GM12801 (cell line): ENCODE measurements around the gene CRYBB2.

ENCODE experiments used
- CTCF ChIP-seq: IDR thresholded peaks from one replicate; pipeline ENCODE4 v1.5.1; 2011; ENCODE audit warnings: control low read depth; ENCODE audit not compliant: insufficient read length; ENCODE audit errors: extremely low read depth

Gene CRYBB2

GRCh38 chr22:25177226-25177625 lies 42.2 kb upstream of the CRYBB2 start:
- no peak for TF ChIP-seq CTCF

GRCh38 chr22:25177895-25178294 lies 41.5 kb upstream of the CRYBB2 start:
- TF ChIP-seq CTCF: no peak

DNA sequence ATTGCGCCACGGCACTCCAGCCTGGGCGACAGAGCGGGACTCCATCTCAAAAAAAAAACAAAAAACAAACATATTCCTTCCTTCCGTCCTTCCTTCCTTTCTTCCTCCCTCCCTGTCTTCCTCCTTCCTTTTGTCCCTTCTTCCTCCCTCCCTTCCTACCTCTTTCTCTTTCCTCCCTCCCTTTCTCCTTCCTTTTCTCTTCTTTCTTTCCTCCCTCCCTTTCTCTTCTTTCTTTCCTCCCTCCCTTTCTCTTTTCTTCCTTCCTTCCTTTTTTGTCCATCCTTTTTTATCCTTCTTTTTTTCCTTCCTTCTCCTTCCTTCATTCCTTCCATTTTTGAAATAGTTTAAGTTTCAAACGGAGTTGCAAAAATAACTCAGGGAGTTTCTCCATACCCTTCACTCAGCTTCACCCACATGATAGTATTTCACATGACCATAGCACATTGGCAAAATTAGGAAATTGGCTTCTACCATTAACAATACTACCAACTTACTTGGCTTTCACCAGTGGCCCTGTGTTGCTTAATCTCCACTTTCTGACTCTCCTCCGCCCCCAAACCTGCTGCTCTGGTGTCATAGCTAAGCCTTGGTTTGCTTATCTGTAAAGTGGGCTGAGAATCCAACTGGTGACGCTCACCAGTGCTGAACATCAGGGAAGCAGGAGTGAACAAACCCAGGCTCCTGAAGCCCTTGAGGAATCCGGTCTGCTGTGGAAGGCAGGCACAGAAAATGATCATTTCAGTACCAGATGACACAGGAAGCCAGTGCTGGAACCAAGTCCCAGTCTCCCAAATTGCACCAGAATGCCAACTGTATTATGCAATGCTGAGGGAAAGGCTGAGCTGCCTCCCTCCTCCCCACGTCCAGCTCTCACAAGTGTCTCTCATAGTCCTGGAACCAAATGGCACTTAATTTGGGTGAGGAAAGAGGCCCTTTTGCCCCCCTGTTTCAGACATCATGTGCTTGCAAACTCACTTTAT lies 37.0 kb upstream of the CRYBB2 start:
- no peak for TF ChIP-seq CTCF

DNA sequence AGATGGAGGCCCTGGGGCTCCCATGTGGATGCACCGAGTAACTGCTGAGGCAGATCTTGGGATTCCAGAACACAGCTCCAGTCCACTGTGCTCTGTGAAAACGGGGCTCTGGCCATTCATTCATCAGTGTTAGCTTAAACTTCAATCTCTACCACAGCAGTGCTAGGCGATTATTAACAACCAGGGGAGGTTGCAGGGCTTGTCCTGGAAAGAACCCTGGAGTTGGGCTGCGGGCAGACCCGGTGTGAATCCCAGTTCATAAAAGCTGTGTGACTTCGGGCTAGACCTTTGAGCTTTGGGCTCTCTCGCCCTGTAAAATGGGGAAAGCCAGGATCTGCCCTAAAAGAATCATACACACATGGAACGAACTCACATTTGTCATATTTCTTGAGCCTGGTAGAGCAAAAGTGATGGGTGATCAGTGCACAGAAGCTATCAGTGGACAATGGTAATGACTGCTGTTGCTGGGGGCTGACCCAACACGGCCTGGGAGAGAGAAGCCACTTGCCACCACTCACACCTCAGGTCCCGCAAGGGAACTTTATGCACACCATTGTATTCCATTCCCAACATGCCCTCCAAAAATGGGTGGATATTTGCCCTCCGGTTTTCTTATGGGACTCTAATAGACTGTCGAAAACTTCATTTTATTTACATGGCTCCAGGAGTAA lies 35.4 kb upstream of the CRYBB2 start:
- TF ChIP-seq CTCF: no peak

DNA sequence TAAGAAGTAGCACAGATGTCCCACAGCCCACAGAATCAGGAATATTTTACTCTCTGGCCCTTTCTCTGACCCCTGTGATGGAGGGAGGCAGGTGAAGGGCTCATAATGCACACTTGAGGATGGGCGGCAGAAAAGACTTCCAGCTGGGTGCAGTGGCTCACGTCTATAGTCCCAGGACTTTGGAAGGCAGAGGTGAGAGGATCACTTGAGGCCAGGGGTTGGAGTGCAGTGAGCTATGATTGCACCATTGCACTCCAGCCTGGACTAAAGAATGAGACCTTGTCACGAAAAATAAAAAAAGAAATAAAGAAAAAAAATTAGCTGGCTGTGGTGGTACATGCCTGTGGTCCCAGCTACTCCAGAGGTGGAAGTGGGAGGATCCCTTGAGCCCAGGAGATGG lies 33.3 kb upstream of the CRYBB2 start:
- no peak for TF ChIP-seq CTCF

GRCh38 chr22:25187469-25187868 lies 32.0 kb upstream of the CRYBB2 start:
- TF ChIP-seq CTCF: no peak

DNA sequence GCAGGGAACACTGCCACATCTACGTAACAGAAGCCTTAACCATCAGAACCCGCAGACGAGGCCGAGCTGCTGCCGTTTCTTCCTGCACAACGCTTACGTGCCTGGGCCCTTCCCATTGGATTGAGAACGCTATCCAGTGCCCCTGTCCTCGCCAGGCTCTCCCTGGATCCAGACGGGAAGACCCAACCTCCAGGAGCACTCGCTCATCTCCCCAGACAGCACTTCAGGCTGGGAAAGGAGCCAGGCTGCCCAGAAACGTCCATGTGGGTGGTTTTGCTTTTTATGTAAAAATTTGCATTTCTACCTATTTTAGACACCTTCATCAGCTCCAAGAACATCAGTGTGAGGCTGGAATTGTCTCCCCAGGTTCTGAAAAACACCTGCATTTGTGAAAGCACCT lies 27.0 kb upstream of the CRYBB2 start:
- no peak for TF ChIP-seq CTCF
